Smooth muscle cell (in vitro differentiated cells): Measurements from ENCODE around the gene PRKCB. TPM values are rescaled to one million over a fixed set of nuclear protein-coding genes. Genes with fewer than 3 reads are reported as not detected.
A peak's percentile ranks its signal among the peaks of the same experiment; 100 is the strongest.

Experiments used
- DNase-seq: peaks from one replicate; lab custom pipeline; 2025; ENCODE audit not compliant: unreplicated experiment; lab: John Stamatoyannopoulos, UW
- H2AFZ ChIP-seq: fragments of 200-600 bp; sonication (generic); 2 replicates; pipeline ENCODE4 v1.6.0; 2016; ENCODE audit warnings: antibody characterized with exemption, low read depth, mild to moderate bottlenecking
- H3F3A ChIP-seq: fragments of 200-600 bp; sonication (generic); 2 replicates; pipeline ENCODE4 v1.6.0; 2017; ENCODE audit warnings: antibody characterized with exemption, low read depth
- H3K27ac ChIP-seq: fragments of 200-600 bp; sonication (generic); 2 replicates; pipeline ENCODE4 v1.5.1; 2016; ENCODE audit warnings: low read depth, mild to moderate bottlenecking
- H3K27me3 ChIP-seq: fragments of 200-600 bp; sonication (generic); 2 replicates; pipeline ENCODE4 v1.6.1; 2016; ENCODE audit warnings: low read depth, mild to moderate bottlenecking
- H3K36me3 ChIP-seq: fragments of 200-600 bp; sonication (generic); 2 replicates; pipeline ENCODE4 v1.5.1; 2016; ENCODE audit warnings: low read depth
- H3K4me1 ChIP-seq: fragments of 200-600 bp; sonication (generic); 2 replicates; pipeline ENCODE4 v1.5.1; 2016; ENCODE audit warnings: low read depth
- H3K4me2 ChIP-seq: fragments of 200-600 bp; sonication (generic); 2 replicates; pipeline ENCODE4 v1.6.0; 2016; ENCODE audit warnings: mild to moderate bottlenecking
- H3K4me3 ChIP-seq: fragments of 200-600 bp; sonication (generic); 2 replicates; pipeline ENCODE4 v1.5.1; 2016; ENCODE audit warnings: mild to moderate bottlenecking
- H3K79me2 ChIP-seq: fragments of 200-600 bp; sonication (generic); 2 replicates; pipeline ENCODE4 v1.6.0; 2016; ENCODE audit warnings: low read depth, mild to moderate bottlenecking
- H3K9ac ChIP-seq: fragments of 200-600 bp; sonication (generic); 2 replicates; pipeline ENCODE4 v1.6.0; 2016; ENCODE audit warnings: low read depth
- H3K9me3 ChIP-seq: fragments of 200-600 bp; sonication (generic); replicated peaks from 2 replicates; pipeline ENCODE4 v1.5.1; 2016; ENCODE audit warnings: low read depth
- H4K20me1 ChIP-seq: fragments of 200-600 bp; sonication (generic); 2 replicates; pipeline ENCODE4 v1.6.0; 2016; ENCODE audit warnings: low read depth
- CTCF ChIP-seq: fragments of 200-600 bp; sonication (generic); IDR thresholded peaks from 2 replicates; pipeline ENCODE4 v1.5.1; 2017; ENCODE audit warnings: borderline replicate concordance, mild to moderate bottlenecking, antibody characterized with exemption; ENCODE audit not compliant: insufficient read depth, poor library complexity, severe bottlenecking
- WGBS: methylation state at CpG from one replicate; pipeline ENCODE4 v1.1.7; 2016; ENCODE audit warnings: low lambda C conversion rate; 5-methylcytosine and 5-hydroxymethylcytosine counted together
- polyA plus RNA-seq: library from polyadenylated mRNA; unstranded; fragments of >200 nt; fragmentation: Nextera tagmentation; extraction: Ambion mirVana; gene quantifications from 2 replicates; pipeline ENCODE4 v1.2.1, GENCODE V29; 2016
- total RNA-seq: library from RNA; depleted of rRNA; stranded (reverse); fragments of >200 nt; gene quantifications from 2 replicates; pipeline ENCODE4 v1.2.3, GENCODE V29; 2014

The PRKCB gene
- total and polyA plus RNA-seq, 2 experiments from 2014 or later: 0.36 TPM; not detected in 1

GRCh38 chr16:23796941-23797340, 38.8 kb upstream of the PRKCB start:
- Histone ChIP-seq H3K4me2 (no peak overlapping the region), H3K27ac (no peak overlapping the region), H3K4me3 (no peak overlapping the region), H3K36me3 (no peaks in the 10 kb centered on the region), H3K4me1 (no peaks in the 10 kb centered on the region), H2AFZ (no peak overlapping the region), H4K20me1 (no peaks in the 10 kb centered on the region), H3F3A (no peaks in the 10 kb centered on the region), H3K79me2 (no peaks in the 10 kb centered on the region), H3K9me3 (no peaks in the 10 kb centered on the region), H3K27me3 (no peaks in the 10 kb centered on the region), H3K9ac (no peak overlapping the region)
- DNase-seq: no peak
- 84% methylated on average over 2 of the region's 2 CpGs for WGBS
- no peak for TF ChIP-seq CTCF

DNA sequence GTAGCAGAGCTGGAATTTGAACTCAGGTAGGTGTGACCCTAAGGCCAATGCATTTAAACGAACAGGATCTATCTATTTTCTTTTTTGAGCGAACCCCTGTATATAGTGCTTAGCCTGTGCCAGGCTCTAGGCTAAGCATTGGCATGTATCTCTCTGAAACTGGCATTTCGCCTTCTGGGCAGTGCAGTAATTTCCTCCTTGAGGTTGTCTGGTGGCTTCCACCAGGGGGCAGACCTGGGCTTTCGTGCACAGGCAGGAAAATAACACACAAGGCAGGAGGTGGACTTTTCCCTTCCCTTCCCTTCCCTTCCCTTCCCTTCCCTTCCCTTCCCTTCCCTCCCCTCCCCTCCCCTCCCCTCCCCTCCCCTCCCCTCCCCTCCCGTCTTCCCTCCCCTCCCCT, 34.4 kb upstream of the PRKCB start:
- no peaks in the 10 kb centered on the region for H3F3A ChIP-seq
- H4K20me1 ChIP-seq: no peaks in the 10 kb centered on the region
- no peak overlapping the region for H3K4me2 ChIP-seq
- H2AFZ ChIP-seq: no peak overlapping the region
- no peaks in the 10 kb centered on the region for H3K9me3 ChIP-seq
- H3K4me1 ChIP-seq: no peaks in the 10 kb centered on the region
- no peaks in the 10 kb centered on the region for H3K79me2 ChIP-seq
- no peak overlapping the region for H3K9ac ChIP-seq
- H3K4me3 ChIP-seq: no peak overlapping the region
- DNase-seq: peak; percentile 12
- WGBS: 19% methylated on average over 4 of the region's 5 CpGs
- peak; percentile 68 for TF ChIP-seq CTCF
- H3K27me3 ChIP-seq: peaks cover 9% of the 10 kb centered on the region
- no peak overlapping the region for H3K27ac ChIP-seq
- H3K36me3 ChIP-seq: no peaks in the 10 kb centered on the region

DNA sequence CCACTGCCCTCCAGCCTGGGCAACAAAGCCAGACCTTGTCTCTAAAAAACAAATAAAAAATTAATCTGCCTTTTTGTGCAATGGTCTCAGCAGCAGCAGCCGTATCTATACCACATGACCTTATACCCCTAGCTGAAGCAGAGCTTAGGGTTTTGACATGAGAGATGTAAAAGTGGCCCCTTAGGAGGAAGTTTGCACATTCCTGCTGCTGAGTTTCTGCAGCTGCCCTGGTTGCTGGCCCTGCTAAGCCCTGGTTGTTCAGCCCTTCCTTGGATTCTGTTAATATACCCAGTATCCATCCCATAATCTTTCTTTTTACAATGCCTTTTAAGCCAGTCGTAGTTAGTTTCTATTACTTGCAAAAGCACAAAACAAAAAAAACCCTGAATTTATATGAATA, 33.0 kb upstream of the PRKCB start:
- DNase-seq: no peak
- no peak overlapping the region for H3K4me3 ChIP-seq
- H3K79me2 ChIP-seq: no peaks in the 10 kb centered on the region
- H3F3A ChIP-seq: no peaks in the 10 kb centered on the region
- H2AFZ ChIP-seq: no peak overlapping the region
- H3K9me3 ChIP-seq: no peaks in the 10 kb centered on the region
- H3K4me2 ChIP-seq: no peak overlapping the region
- no peak overlapping the region for H3K27ac ChIP-seq
- 79% methylated on average over 2 of the region's 2 CpGs for WGBS
- H4K20me1 ChIP-seq: no peaks in the 10 kb centered on the region
- H3K4me1 ChIP-seq: no peaks in the 10 kb centered on the region
- no peaks in the 10 kb centered on the region for H3K36me3 ChIP-seq
- no peak overlapping the region for H3K9ac ChIP-seq
- TF ChIP-seq CTCF: no peak
- peaks cover 9% of the 10 kb centered on the region for H3K27me3 ChIP-seq

GRCh38 chr16:23803591-23804123, 32.1 kb upstream of the PRKCB start:
- Histone ChIP-seq H3K9me3 (no peaks in the 10 kb centered on the region), H3F3A (no peaks in the 10 kb centered on the region), H2AFZ (peak overlapping the region; percentile 4), H3K9ac (no peak overlapping the region), H4K20me1 (no peaks in the 10 kb centered on the region), H3K27me3 (peaks cover 9% of the 10 kb centered on the region), H3K4me3 (no peak overlapping the region), H3K4me1 (no peaks in the 10 kb centered on the region), H3K27ac (no peak overlapping the region), H3K79me2 (no peaks in the 10 kb centered on the region), H3K36me3 (no peaks in the 10 kb centered on the region), H3K4me2 (no peak overlapping the region)
- DNase-seq: no peak
- TF ChIP-seq CTCF: peak; percentile 28
- 22% methylated on average over 9 of the region's 9 CpGs for WGBS
